Measurements from ENCODE around the gene MGAT5.

MGAT5 gene

DNA sequence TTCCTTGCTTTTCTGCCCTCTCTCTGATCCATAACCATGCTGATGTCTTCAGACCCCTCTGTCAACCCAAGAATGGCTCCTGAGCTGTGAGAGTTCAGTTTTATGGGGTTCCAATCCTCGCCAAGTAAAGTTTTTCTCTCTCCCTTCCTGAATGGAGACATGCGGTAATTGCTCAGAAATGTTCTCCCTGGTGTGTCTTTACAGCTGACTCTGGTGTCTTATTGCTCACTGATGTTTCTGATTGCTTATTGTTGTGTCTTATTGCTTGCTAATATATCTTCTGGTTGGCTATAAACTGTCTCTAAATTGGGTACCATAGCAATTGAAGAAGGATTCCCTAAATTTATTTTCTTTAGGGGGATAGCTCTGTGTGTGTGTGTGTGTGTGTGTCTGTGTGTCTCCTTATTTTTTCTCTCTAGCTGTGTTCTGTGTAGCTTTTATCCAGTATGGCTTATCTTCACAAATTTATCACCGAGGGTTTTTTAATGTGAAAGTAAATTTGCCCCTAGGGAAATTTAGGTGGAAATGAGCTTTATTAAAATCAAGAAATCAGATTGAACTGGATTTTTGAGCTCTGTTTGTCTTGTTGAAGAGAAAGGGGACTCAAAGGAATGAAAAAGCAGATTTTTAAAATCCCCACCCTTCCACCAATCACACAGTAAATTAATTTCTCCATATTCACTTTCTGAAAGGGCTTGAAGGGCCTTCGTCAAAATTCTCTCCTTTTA lies 19.5 kb downstream of the MGAT5 start:
- no peak for ATAC-seq
- TF ChIP-seq PPARA (CRISPR knock-in tag; IDR thresholded peaks at IDR 0.05; ENCODE audit: borderline replicate concordance), result no peak
- no peak for TF ChIP-seq OSR1 (CRISPR knock-in tag; IDR thresholded peaks at IDR 0.05)
- no peak for TF ChIP-seq ISL1 (CRISPR knock-in tag; IDR thresholded peaks at IDR 0.05)
- no peak for TF ChIP-seq ZFP3 (CRISPR knock-in tag; IDR thresholded peaks at IDR 0.05)
- TF ChIP-seq ZFP30 (CRISPR knock-in tag; IDR thresholded peaks at IDR 0.05), result no peak
- no peak for TF ChIP-seq CSDC2 (CRISPR knock-in tag; IDR thresholded peaks at IDR 0.05)
- TF ChIP-seq ZC3H10 (CRISPR knock-in tag; IDR thresholded peaks at IDR 0.05), result no peak
- TF ChIP-seq, protein P1, sequence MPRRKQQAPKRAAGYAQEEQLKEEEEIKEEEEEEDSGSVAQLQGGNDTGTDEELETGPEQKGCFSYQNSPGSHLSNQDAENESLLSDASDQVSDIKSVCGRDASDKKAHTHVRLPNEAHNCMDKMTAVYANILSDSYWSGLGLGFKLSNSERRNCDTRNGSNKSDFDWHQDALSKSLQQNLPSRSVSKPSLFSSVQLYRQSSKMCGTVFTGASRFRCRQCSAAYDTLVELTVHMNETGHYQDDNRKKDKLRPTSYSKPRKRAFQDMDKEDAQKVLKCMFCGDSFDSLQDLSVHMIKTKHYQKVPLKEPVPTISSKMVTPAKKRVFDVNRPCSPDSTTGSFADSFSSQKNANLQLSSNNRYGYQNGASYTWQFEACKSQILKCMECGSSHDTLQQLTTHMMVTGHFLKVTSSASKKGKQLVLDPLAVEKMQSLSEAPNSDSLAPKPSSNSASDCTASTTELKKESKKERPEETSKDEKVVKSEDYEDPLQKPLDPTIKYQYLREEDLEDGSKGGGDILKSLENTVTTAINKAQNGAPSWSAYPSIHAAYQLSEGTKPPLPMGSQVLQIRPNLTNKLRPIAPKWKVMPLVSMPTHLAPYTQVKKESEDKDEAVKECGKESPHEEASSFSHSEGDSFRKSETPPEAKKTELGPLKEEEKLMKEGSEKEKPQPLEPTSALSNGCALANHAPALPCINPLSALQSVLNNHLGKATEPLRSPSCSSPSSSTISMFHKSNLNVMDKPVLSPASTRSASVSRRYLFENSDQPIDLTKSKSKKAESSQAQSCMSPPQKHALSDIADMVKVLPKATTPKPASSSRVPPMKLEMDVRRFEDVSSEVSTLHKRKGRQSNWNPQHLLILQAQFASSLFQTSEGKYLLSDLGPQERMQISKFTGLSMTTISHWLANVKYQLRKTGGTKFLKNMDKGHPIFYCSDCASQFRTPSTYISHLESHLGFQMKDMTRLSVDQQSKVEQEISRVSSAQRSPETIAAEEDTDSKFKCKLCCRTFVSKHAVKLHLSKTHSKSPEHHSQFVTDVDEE (CRISPR knock-in tag; IDR thresholded peaks at IDR 0.05), result no peak
- no peak for TF ChIP-seq BACH2 (CRISPR knock-in tag; IDR thresholded peaks at IDR 0.05; ENCODE audit: borderline replicate concordance)
- TF ChIP-seq ZNF565 (CRISPR knock-in tag; conservative IDR thresholded peaks at IDR 0.05; ENCODE audit: low read depth), result no peak
- TF ChIP-seq ESRRG (CRISPR knock-in tag; IDR thresholded peaks at IDR 0.05), result no peak
- no peak for TF ChIP-seq SNAI2 (CRISPR knock-in tag; IDR thresholded peaks at IDR 0.05)
- TF ChIP-seq, protein P2, sequence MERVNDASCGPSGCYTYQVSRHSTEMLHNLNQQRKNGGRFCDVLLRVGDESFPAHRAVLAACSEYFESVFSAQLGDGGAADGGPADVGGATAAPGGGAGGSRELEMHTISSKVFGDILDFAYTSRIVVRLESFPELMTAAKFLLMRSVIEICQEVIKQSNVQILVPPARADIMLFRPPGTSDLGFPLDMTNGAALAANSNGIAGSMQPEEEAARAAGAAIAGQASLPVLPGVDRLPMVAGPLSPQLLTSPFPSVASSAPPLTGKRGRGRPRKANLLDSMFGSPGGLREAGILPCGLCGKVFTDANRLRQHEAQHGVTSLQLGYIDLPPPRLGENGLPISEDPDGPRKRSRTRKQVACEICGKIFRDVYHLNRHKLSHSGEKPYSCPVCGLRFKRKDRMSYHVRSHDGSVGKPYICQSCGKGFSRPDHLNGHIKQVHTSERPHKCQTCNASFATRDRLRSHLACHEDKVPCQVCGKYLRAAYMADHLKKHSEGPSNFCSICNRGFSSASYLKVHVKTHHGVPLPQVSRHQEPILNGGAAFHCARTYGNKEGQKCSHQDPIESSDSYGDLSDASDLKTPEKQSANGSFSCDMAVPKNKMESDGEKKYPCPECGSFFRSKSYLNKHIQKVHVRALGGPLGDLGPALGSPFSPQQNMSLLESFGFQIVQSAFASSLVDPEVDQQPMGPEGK (CRISPR knock-in tag; IDR thresholded peaks at IDR 0.05; ENCODE audit: borderline replicate concordance), result no peak
- TF ChIP-seq, protein P3, sequence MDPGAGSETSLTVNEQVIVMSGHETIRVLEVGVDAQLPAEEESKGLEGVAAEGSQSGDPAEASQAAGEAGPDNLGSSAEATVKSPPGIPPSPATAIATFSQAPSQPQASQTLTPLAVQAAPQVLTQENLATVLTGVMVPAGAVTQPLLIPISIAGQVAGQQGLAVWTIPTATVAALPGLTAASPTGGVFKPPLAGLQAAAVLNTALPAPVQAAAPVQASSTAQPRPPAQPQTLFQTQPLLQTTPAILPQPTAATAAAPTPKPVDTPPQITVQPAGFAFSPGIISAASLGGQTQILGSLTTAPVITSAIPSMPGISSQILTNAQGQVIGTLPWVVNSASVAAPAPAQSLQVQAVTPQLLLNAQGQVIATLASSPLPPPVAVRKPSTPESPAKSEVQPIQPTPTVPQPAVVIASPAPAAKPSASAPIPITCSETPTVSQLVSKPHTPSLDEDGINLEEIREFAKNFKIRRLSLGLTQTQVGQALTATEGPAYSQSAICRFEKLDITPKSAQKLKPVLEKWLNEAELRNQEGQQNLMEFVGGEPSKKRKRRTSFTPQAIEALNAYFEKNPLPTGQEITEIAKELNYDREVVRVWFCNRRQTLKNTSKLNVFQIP (CRISPR knock-in tag; IDR thresholded peaks at IDR 0.05; ENCODE audit: borderline replicate concordance, low read depth), result no peak
- no peak for TF ChIP-seq TOX (CRISPR knock-in tag; IDR thresholded peaks at IDR 0.05; ENCODE audit: borderline replicate concordance)

DNA sequence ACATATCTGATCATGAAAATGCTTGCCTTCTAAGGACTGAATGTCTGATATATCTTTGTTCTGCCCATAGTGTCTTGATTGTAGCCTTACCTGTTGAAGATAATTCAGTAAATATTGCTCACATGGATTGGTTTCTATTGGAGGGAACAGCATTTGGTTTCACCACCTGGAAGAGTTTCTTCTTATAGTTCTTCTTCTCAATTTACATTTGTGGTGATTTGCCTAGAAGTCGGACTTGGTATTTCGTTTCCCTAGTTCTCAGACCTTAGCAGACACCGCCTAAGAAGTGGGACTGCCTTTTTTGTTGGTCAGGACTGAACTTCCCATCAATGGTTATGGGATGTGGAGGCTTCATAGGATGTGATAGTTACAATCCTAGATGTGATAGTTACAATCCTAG lies 20.2 kb downstream of the MGAT5 start:
- TF ChIP-seq TCF4 (CRISPR knock-in tag; IDR thresholded peaks at IDR 0.05; ENCODE audit: borderline replicate concordance) (no peak), OSR1 (CRISPR knock-in tag; IDR thresholded peaks at IDR 0.05) (no peak)
- ATAC-seq, result no peak

DNA sequence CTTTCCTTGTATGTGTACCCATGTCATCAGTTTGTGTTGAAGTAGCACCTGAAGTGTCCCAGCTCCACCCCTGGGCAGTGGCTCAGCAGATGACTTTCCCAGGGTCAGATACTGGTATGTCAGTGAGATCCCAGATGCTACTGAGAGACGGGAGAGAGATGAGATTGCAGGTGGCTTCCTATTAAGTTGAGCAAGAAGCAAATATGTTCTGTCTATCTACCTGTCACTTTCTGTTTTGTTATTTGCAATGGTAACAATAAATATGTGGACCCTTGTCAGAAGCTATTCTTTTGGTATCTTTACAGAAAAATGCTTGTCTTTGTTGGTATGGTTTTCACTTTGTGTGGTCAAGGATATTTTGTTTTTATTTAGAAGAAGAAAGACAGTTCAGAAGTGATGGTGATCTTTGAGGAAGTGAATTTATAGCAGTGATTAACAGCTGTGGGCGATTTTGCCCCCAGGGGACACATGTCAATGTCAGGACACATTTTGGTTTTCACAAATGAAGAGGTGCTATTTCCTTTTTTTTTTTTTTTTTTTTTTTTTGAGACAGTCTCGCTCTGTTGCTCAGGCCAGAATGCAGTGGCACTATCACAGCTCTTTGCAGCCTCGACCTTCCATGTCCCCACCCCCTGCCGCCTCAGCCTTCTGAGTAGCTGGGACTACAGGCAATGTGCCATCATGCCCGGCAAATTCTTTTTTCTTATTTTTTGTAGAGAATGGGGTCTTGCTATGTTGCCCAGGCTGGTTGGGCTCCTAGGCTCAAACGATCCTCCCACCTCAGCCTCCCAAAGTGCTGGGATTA lies 21.4 kb downstream of the MGAT5 start:
- ATAC-seq, result no peak
- no peak for TF ChIP-seq OSR1 (CRISPR knock-in tag; IDR thresholded peaks at IDR 0.05)
- no peak for TF ChIP-seq ZFP3 (CRISPR knock-in tag; IDR thresholded peaks at IDR 0.05)
- no peak for TF ChIP-seq ZNF70 (CRISPR knock-in tag; IDR thresholded peaks at IDR 0.05)
- TF ChIP-seq ESRRG (CRISPR knock-in tag; IDR thresholded peaks at IDR 0.05), result no peak
- TF ChIP-seq CSDC2 (CRISPR knock-in tag; IDR thresholded peaks at IDR 0.05), result no peak
- TF ChIP-seq, protein P2 (CRISPR knock-in tag; IDR thresholded peaks at IDR 0.05; ENCODE audit: borderline replicate concordance), result no peak
- TF ChIP-seq PPARA (CRISPR knock-in tag; IDR thresholded peaks at IDR 0.05; ENCODE audit: borderline replicate concordance), result no peak
- TF ChIP-seq ZNF565 (CRISPR knock-in tag; conservative IDR thresholded peaks at IDR 0.05; ENCODE audit: low read depth), result no peak
- TF ChIP-seq, protein P4, sequence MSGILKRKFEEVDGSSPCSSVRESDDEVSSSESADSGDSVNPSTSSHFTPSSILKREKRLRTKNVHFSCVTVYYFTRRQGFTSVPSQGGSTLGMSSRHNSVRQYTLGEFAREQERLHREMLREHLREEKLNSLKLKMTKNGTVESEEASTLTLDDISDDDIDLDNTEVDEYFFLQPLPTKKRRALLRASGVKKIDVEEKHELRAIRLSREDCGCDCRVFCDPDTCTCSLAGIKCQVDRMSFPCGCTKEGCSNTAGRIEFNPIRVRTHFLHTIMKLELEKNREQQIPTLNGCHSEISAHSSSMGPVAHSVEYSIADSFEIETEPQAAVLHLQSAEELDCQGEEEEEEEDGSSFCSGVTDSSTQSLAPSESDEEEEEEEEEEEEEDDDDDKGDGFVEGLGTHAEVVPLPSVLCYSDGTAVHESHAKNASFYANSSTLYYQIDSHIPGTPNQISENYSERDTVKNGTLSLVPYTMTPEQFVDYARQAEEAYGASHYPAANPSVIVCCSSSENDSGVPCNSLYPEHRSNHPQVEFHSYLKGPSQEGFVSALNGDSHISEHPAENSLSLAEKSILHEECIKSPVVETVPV (CRISPR knock-in tag; IDR thresholded peaks at IDR 0.05), result no peak
- no peak for TF ChIP-seq ARNTL (CRISPR knock-in tag; IDR thresholded peaks at IDR 0.05; ENCODE audit: borderline replicate concordance, low read depth)
